H1 (cell line): ENCODE data around the gene SAP30. TPM values are rescaled to one million over a fixed set of nuclear protein-coding genes. Genes with fewer than 3 reads are reported as not detected.

Experiments
- ASH2L ChIP-seq: fragments of 200-600, 300-600 bp; sonication (generic); IDR thresholded peaks from one replicate; pipeline ENCODE4 v1.7.1; 2017; ENCODE audit warnings: low read length
- EGR1 ChIP-seq: IDR thresholded peaks from 2 replicates; pipeline ENCODE4 v1.6.1; 2011; ENCODE audit warnings: low read depth, low read length, borderline replicate concordance
- HDAC2 ChIP-seq, 2 experiments: fragments of 300-600 bp in 1 of 2; sonication (generic) in 1 of 2; IDR thresholded peaks; 2 replicates each; pipeline ENCODE4 v1.6.1; 2011 to 2012; ENCODE audit warnings: low read depth in 2 of 2, low read length in 2 of 2, mild to moderate bottlenecking in 2 of 2, moderate library complexity in 2 of 2, borderline replicate concordance in 1 of 2, inconsistent platforms in 1 of 2
- MAFK ChIP-seq: IDR thresholded peaks from 2 replicates; pipeline ENCODE4 v1.6.1; 2012; ENCODE audit warnings: low read depth, mild to moderate bottlenecking, improper control_type of control experiment, low read length
- RXRA ChIP-seq: IDR thresholded peaks from 2 replicates; pipeline ENCODE4 v1.6.1; 2011; ENCODE audit warnings: low read depth, mild to moderate bottlenecking, low read length, moderate library complexity; ENCODE audit not compliant: insufficient read depth
- polyA plus RNA-seq, 7 experiments: library from polyadenylated mRNA; depleted of rRNA in 3 of 7; stranded (reverse) in 5 of 7; unstranded in 2 of 7; fragments of >200 nt in 5 of 7; fragments of 200-250 nt in 2 of 7; gene quantifications; 1 replicate in 5 of 7; 2 replicates in 1 of 7; 4 replicates in 1 of 7; pipeline versions ENCODE4 v1.2.1 to v1.2.3, GENCODE V29; 2011 to 2013; ENCODE audit warnings: missing spikeins in 2 of 7, mixed read lengths in 2 of 7
- total RNA-seq: library from RNA; stranded (reverse); fragmentation: NEBNext Ultra II Directional; extraction: Animal tissue kit (Norgen Biotek cat#: 25700); gene quantifications from 2 replicates; pipeline ENCODE4 v1.2.1, GENCODE V29; 2021

The SAP30 gene
- total and polyA plus RNA-seq, 2 of the 8 experiments (the other 6 are each of a cell fraction or from before 2014, with no cell fraction given) = 7.7 to 21.1 TPM

DNA sequence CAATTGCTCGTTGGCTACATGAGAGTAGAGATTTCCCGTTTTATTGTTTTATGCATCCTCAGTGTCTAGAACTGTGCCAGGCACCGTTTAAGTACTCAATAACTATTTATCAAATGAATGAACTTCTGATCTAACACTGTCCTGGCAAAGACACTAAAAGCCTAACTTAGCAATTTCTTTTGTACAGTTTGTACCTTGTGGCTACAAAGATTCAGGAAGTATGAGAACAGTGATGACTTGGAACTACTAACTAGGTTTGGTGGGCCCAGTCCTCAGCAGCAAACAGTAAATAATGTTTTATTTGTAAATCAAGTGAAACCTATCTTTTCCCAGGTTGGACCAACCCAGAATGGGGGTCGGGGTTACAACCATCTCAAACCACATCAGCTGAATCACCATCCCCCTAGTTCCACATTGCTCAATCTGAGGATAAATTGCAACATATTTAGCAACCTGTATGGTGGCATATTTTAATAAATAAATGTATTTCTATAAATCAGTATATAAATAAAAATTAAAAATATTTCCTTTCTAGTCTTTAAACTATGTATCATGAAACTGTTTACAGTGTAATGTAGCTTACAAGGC, 40.4 kb downstream of the SAP30 start (continued):
- TF ChIP-seq HDAC2 (IDR thresholded peaks at IDR 0.05; ENCODE audit: borderline replicate concordance in 1 of 2, low read depth in 2 of 2, low read length in 2 of 2) = no peak
- TF ChIP-seq MAFK = no peak
- TF ChIP-seq RXRA = no peak
- no peak for TF ChIP-seq ASH2L
- no peak for TF ChIP-seq EGR1
